ENCODE measurements around the gene CYYR1. TPM values are rescaled to one million over a fixed set of nuclear protein-coding genes. Genes with fewer than 3 reads are reported as not detected.
"Not testable (repeated sequence)": the region's sequence is repeated elsewhere in the genome, so short reads cannot be mapped to it uniquely, and the experiment has no call there.

CYYR1 gene
- total and polyA plus RNA-seq, 9 donors = 7.6 to 19.3 (median 14.2) TPM

- no peaks in the 10 kb centered on the region for H3K36me3 ChIP-seq (ENCODE audit: control insufficient read depth, insufficient read depth, low read length)
- H3K27me3 ChIP-seq (ENCODE audit: control insufficient read depth, insufficient read depth, low read length) = no peaks in the 10 kb centered on the region
- H3K27ac ChIP-seq (ENCODE audit: low read length) = peak overlapping the region; percentile 15
- 67% methylated on average over 6 of the region's 8 CpGs for WGBS (ENCODE audit: insufficient coverage)
- no peaks in the 10 kb centered on the region for H3K9me3 ChIP-seq (replicated peaks; ENCODE audit: control insufficient read depth, low read depth, low read length)
- DNase-seq = peak; percentile 13
- H3K4me3 ChIP-seq (ENCODE audit: low read length) = no peak overlapping the region
- no peaks in the 10 kb centered on the region for H3K4me1 ChIP-seq (ENCODE audit: control insufficient read depth, insufficient read depth, low read length)
Observed at GRCh38 chr21:26470351-26471098, 102.6 kb downstream of the CYYR1 start.

DNA sequence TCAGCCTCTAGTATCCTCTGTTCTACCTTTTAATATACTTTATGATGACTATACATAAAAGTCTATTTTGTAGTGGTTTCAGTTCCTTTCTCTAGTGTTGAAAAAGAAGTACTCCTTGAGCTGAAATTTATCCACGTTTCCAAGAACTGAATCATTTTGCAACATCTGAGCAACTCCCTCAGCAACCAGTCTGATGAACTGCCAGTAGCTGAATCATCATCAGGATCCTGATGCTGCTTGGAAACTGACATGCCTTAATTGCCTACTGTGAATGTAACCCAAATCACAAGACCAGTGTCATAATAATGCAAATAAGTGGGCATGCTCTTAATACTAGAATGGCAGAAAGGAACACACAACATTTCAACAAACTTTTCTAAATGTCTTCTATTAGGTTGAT, 103.3 kb downstream of the CYYR1 start:
- Histone ChIP-seq H3K36me3 (ENCODE audit: control insufficient read depth, insufficient read depth, low read length) (no peaks in the 10 kb centered on the region), H3K4me1 (ENCODE audit: control insufficient read depth, insufficient read depth, low read length) (no peaks in the 10 kb centered on the region), H3K27ac (ENCODE audit: low read length) (no peak overlapping the region), H3K4me3 (ENCODE audit: low read length) (no peak overlapping the region), H3K27me3 (ENCODE audit: control insufficient read depth, insufficient read depth, low read length) (no peaks in the 10 kb centered on the region), H3K9me3 (replicated peaks; ENCODE audit: control insufficient read depth, low read depth, low read length) (no peaks in the 10 kb centered on the region)
- peak; percentile 92 for DNase-seq
- no CpG with 5 or more reads among the region's 1 CpG for WGBS (ENCODE audit: insufficient coverage)

- DNase-seq = no peak
- Histone ChIP-seq H3K9me3 (replicated peaks; ENCODE audit: control insufficient read depth, low read depth, low read length) (no peaks in the 10 kb centered on the region), H3K27ac (ENCODE audit: low read length) (no peak overlapping the region), H3K36me3 (ENCODE audit: control insufficient read depth, insufficient read depth, low read length) (no peaks in the 10 kb centered on the region), H3K4me1 (ENCODE audit: control insufficient read depth, insufficient read depth, low read length) (peaks cover 2% of the 10 kb centered on the region), H3K27me3 (ENCODE audit: control insufficient read depth, insufficient read depth, low read length) (no peaks in the 10 kb centered on the region), H3K4me3 (ENCODE audit: low read length) (no peak overlapping the region)
- no CpG with 5 or more reads among the region's 3 CpGs for WGBS (ENCODE audit: insufficient coverage)
Observed at GRCh38 chr21:26465916-26466315, 107.2 kb downstream of the CYYR1 start.

- no peak for DNase-seq
- WGBS (ENCODE audit: insufficient coverage) = 43% methylated on average over 1 of the region's 3 CpGs
- Histone ChIP-seq H3K4me1 (ENCODE audit: control insufficient read depth, insufficient read depth, low read length) (peaks cover 2% of the 10 kb centered on the region), H3K9me3 (replicated peaks; ENCODE audit: control insufficient read depth, low read depth, low read length) (no peaks in the 10 kb centered on the region), H3K4me3 (ENCODE audit: low read length) (no peak overlapping the region), H3K36me3 (ENCODE audit: control insufficient read depth, insufficient read depth, low read length) (no peaks in the 10 kb centered on the region), H3K27ac (ENCODE audit: low read length) (no peak overlapping the region), H3K27me3 (ENCODE audit: control insufficient read depth, insufficient read depth, low read length) (no peaks in the 10 kb centered on the region)
Observed at GRCh38 chr21:26461500-26461899, 111.6 kb downstream of the CYYR1 start.

DNA sequence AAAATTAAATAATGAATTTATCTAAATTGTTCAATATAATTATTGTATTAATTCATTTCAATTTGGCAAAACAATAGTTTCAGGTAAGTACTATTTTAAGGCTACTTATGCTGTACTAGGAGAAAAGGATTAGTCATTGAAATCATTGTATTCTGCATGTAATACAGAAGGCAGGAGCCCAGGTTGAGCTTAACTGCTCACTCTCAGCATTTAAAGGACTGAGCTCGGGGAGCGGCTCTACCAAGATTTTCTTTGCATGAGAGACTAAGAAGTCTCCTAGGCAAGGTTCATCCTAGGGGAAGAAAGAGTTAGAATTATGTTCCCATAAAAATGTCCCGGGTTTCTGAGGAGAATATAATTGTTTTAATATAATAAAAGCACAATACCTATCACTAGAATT, 112.5 kb downstream of the CYYR1 start:
- no peaks in the 10 kb centered on the region for H3K9me3 ChIP-seq (replicated peaks; ENCODE audit: control insufficient read depth, low read depth, low read length)
- H3K4me1 ChIP-seq (ENCODE audit: control insufficient read depth, insufficient read depth, low read length) = peaks cover 2% of the 10 kb centered on the region
- no CpG with 5 or more reads among the region's 3 CpGs for whole genome bisulfite sequencing (ENCODE audit: insufficient coverage)
- H3K27me3 ChIP-seq (ENCODE audit: control insufficient read depth, insufficient read depth, low read length) = no peaks in the 10 kb centered on the region
- no peaks in the 10 kb centered on the region for H3K36me3 ChIP-seq (ENCODE audit: control insufficient read depth, insufficient read depth, low read length)
- no peak overlapping the region for H3K4me3 ChIP-seq (ENCODE audit: low read length)
- H3K27ac ChIP-seq (ENCODE audit: low read length) = no peak overlapping the region
- DNase-seq = no peak

GRCh38 chr21:26458854-26459253, 114.2 kb downstream of the CYYR1 start:
- H3K27ac ChIP-seq (ENCODE audit: low read length); H3K27me3 ChIP-seq (ENCODE audit: control insufficient read depth, insufficient read depth, low read length); H3K9me3 ChIP-seq (replicated peaks; ENCODE audit: control insufficient read depth, low read depth, low read length); DNase-seq; H3K36me3 ChIP-seq (ENCODE audit: control insufficient read depth, insufficient read depth, low read length); H3K4me3 ChIP-seq (ENCODE audit: low read length); H3K4me1 ChIP-seq (ENCODE audit: control insufficient read depth, insufficient read depth, low read length): not testable (repeated sequence)
- WGBS (ENCODE audit: insufficient coverage) = no CpG with 5 or more reads among the region's 3 CpGs

- no peaks in the 10 kb centered on the region for H3K9me3 ChIP-seq (replicated peaks; ENCODE audit: control insufficient read depth, low read depth, low read length)
- WGBS (ENCODE audit: insufficient coverage) = 70% methylated on average over 1 of the region's 3 CpGs
- no peaks in the 10 kb centered on the region for H3K36me3 ChIP-seq (ENCODE audit: control insufficient read depth, insufficient read depth, low read length)
- no peak for DNase-seq
- no peaks in the 10 kb centered on the region for H3K27me3 ChIP-seq (ENCODE audit: control insufficient read depth, insufficient read depth, low read length)
- no peaks in the 10 kb centered on the region for H3K4me1 ChIP-seq (ENCODE audit: control insufficient read depth, insufficient read depth, low read length)
- H3K27ac ChIP-seq (ENCODE audit: low read length) = no peak overlapping the region
- no peak overlapping the region for H3K4me3 ChIP-seq (ENCODE audit: low read length)
Observed at GRCh38 chr21:26457817-26458216, 115.3 kb downstream of the CYYR1 start.

DNA sequence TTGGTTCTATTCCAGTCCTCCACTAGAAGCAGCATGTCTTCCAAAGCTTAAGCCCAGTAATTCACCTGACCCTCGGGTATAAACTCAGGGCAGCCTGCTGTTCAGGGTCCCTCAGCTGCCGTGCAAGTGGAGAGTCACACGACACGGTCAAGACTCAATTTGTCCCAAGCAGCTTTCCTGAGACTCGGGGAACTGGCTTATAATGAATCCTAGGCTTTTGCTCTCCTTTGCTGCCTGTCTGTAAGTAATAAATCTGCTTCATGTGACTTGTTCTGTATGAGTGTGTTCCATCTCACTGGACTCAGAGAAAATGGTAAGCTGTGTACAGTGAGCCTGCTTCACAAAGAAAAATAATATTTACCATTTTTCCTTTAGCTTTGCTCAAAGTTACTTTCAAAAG, 119.8 kb downstream of the CYYR1 start:
- WGBS (ENCODE audit: insufficient coverage) = 23% methylated on average over 2 of the region's 5 CpGs
- Histone ChIP-seq H3K9me3 (replicated peaks; ENCODE audit: control insufficient read depth, low read depth, low read length) (no peaks in the 10 kb centered on the region), H3K36me3 (ENCODE audit: control insufficient read depth, insufficient read depth, low read length) (no peaks in the 10 kb centered on the region), H3K27me3 (ENCODE audit: control insufficient read depth, insufficient read depth, low read length) (no peaks in the 10 kb centered on the region), H3K27ac (ENCODE audit: low read length) (no peak overlapping the region), H3K4me1 (ENCODE audit: control insufficient read depth, insufficient read depth, low read length) (peaks cover 2% of the 10 kb centered on the region), H3K4me3 (ENCODE audit: low read length) (no peak overlapping the region)
- peak; percentile 11 for DNase-seq

DNA sequence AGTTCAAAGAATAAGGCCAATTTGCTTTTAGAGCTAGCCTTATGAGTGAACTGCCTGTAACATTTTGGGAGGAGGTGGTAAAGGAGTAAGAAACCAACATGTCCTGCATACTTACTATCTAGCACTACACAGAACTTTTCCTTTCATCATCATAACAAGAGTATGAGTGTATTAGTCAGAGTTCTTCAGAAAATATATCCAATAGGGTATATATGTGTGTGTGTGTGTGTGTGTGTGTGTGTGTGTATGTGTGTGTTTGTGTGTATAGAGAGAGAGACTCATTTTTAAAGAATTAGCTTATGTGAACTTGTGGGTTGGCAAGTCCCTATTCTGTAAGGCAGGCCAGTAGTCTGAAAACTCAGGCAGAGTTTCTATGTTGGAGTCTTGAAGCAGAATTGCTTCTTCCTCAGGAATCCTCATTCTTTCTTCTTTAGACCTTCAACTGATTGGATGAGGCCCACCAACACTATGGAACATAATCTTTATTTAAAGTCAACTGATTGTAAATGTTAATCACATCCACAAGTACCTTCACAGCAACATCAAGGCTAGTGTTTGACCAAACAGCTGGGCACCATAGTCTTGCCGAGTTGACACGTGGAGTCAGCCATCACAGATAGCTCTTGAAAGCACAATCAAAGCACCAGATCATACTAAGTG, 121.9 kb downstream of the CYYR1 start:
- no peak for DNase-seq
- no peak overlapping the region for H3K4me3 ChIP-seq (ENCODE audit: low read length)
- no CpG with 5 or more reads among the region's 2 CpGs for WGBS (ENCODE audit: insufficient coverage)
- H3K4me1 ChIP-seq (ENCODE audit: control insufficient read depth, insufficient read depth, low read length) = peaks cover 2% of the 10 kb centered on the region
- H3K27me3 ChIP-seq (ENCODE audit: control insufficient read depth, insufficient read depth, low read length) = no peaks in the 10 kb centered on the region
- no peaks in the 10 kb centered on the region for H3K9me3 ChIP-seq (replicated peaks; ENCODE audit: control insufficient read depth, low read depth, low read length)
- H3K36me3 ChIP-seq (ENCODE audit: control insufficient read depth, insufficient read depth, low read length) = no peaks in the 10 kb centered on the region
- H3K27ac ChIP-seq (ENCODE audit: low read length) = no peak overlapping the region

DNA sequence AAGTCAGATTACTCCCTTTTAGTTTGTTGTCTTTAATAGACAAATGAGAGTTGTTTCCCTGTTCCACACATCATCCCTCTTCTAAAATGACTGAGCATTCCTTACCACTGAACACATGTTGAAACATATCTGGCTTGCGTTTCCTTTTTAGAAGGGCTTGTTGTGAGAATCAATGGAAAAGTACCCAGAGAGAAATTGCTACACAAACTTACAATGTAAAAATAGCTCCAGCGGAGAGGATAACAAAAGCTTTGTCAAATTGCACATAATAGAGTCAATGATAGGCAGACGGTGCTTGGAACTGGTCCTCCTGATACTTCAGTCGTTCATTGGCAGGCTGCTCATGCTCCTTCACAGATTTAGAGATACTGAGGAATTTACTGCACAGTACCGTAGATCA, 123.9 kb downstream of the CYYR1 start:
- Histone ChIP-seq H3K9me3 (replicated peaks; ENCODE audit: control insufficient read depth, low read depth, low read length) (no peaks in the 10 kb centered on the region), H3K4me3 (ENCODE audit: low read length) (no peak overlapping the region), H3K27me3 (ENCODE audit: control insufficient read depth, insufficient read depth, low read length) (no peaks in the 10 kb centered on the region), H3K27ac (ENCODE audit: low read length) (no peak overlapping the region), H3K4me1 (ENCODE audit: control insufficient read depth, insufficient read depth, low read length) (peaks cover 2% of the 10 kb centered on the region), H3K36me3 (ENCODE audit: control insufficient read depth, insufficient read depth, low read length) (no peaks in the 10 kb centered on the region)
- WGBS (ENCODE audit: insufficient coverage) = 21% methylated on average over 2 of the region's 5 CpGs
- DNase-seq = peak; percentile 75
